HG03558 (cell line): ENCODE measurements around the gene WDR46.
A peak's percentile ranks its signal among the peaks of the same experiment; 100 is the strongest.
"Not testable (repeated sequence)": the region's sequence is repeated elsewhere in the genome, so short reads cannot be mapped to it uniquely, and the experiment has no call there.

ENCODE experiments used
- ATAC-seq: cut with Tn5 transposase; IDR thresholded peaks from one replicate; pipeline ENCODE4 v1.9.1; 2021; ENCODE audit warnings: moderate number of reproducible peaks; ENCODE audit not compliant: unreplicated experiment; ENCODE audit errors: extremely low read depth

WDR46 gene

DNA sequence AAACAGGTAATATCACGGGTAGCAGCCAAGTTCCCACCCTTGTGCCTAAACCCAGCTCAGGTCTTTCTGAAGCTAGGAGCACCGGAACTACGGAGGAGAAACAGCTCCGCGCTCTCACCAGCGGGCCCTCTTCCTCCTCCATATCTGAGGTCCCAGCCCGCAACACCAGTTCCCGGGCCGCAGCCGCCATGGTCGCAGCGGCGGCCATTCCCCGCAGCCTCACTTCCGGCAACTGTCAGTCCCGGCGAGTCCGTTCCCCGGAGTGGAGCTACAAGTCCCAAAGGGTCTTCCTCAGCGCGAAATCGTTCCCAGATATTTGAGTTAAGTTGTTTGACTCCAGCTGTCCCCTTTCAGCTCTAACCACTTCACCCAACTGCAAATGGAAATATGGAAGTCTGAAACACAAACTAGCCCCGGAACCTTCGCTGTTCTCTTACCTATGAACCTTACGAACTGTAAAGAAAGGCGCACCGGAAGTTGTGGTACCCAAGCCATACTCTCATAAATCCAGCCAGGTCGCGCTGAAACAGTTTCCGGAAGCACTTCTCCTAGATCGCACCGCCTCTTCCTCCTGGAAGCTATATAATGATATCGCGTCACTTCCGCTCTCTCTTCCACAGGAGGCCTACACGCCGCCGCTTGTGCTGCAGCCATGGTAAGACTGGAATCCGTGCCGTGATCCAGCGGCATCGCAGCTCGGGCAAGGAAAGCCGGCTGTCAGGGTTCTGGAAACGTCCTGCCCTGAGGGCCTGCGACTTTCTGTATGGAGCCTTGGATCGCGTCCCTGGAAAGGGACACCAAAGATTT is 17.4 kb downstream of the WDR46 start, which contains the start of the genes RPS18 and VPS52:
Gene RPS18 (plus strand): TSS at position 608 of the 807 bp plus-strand sequence. CDS start 45 bp downstream, at position 653.
Gene VPS52 (minus strand): TSS at position 409 of the 807 bp plus-strand sequence. CDS start 201 bp downstream, at position 208.
- ATAC-seq = peak; percentile 53

DNA sequence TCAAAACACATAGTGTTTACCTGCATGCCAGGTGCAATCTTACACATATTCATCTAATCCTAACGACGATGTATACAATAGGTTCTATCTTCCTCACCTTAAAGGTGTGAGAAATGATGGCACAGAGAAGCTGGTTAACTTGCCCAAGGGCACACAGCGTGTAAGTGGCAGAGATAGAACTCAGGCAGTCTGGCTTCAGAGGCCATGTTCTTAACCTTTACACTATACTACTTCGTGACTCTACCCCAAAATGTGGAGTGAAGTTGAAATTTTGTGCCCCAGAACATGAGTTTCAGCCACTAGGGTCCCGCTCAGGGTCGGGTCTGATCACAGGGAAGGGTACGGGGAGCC is 17.9 kb downstream of the WDR46 start:
- ATAC-seq = peak; percentile 18

DNA sequence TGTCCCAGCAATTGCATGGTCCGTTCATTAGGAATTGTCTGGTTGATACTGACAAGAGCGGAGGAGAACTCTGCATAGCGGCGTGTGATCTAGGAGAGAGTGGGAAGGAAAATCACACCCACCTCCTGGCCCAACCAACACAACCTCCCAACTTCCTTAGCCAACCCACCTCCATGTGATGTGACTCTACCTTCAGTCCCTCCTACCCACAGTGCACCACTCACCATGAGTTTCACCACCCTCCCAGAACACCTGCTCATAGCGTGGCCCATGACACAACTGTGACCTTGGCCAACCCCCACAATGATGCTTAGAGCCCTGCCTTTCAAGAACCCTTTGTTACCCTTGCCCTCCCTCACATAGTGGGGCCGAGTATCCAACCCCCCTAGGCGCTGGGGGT is 25.0 kb downstream of the WDR46 start:
- no peak for ATAC-seq

DNA sequence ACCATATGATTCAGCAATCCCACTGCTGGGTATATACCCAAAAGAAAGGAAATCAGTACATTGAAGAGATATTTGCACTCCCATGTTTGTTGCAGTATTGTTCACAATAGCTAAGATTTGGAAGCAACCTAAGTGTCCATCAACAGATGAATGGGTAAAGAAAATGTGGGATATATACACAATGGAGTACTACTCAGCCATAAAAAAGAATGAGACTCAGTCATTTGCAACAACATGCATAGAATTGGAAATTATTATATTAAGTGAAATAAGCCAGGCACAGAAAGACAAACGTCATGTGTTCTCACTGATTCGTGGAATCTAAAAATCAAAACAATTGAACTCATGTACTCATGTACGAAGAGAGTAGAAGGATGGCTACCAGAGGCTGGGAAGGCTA is 26.5 kb downstream of the WDR46 start:
- not testable (repeated sequence) for ATAC-seq

DNA sequence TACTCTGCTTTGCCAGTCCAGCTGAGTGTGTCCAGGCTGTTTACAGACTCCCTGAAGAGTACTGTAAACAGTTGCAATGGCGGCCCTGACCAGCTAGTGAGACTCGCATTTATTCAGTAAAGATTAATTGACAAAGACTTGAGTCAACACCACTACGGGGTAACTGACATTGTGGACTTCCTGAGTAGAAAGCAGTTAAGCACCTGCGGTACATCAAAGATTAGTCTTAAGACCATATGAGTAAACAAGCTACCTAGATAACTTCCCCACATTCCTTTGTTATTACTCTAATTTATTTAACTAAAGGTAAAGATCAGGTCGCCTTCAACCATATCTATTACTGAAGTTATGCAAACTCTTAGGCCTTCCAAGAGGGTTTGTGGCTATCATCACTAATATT is 30.0 kb downstream of the WDR46 start:
- ATAC-seq = no peak

DNA sequence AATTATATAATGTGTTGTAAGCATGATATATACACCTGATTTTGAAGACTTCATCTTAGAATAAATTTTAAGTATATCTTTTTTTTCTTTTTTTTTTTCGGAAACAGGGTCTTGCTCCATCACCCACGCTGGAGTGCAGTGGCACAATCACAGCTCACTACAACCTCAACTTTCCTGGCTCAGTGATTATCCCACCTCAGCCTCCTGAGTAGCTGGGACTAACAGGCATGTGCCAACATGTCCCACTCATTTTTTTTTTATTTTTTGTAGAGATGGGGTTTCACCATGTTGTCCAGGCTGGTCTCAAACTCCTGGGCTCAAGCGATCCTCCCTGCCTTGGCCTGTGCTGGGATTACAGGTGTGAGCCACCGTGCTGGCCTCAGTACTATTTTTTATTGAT is 34.4 kb downstream of the WDR46 start:
- ATAC-seq = no peak

DNA sequence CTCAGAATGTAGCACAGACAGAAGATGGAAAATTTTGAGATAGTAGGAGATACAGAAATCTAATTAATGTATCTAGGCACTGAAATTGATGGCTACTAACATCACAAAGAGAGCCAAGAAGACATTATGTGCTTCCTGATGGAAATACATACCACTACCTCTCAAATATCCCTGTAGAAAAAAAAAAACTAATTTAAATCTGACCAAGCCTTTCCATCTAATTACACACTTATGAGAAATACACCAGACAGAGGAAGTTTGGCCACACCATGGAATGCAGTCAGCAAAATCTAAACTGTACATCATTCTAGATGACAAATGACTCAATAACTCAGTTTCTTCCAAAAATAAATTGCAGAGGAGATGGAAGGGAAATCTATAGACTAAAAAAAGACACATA is 36.3 kb downstream of the WDR46 start:
- no peak for ATAC-seq

DNA sequence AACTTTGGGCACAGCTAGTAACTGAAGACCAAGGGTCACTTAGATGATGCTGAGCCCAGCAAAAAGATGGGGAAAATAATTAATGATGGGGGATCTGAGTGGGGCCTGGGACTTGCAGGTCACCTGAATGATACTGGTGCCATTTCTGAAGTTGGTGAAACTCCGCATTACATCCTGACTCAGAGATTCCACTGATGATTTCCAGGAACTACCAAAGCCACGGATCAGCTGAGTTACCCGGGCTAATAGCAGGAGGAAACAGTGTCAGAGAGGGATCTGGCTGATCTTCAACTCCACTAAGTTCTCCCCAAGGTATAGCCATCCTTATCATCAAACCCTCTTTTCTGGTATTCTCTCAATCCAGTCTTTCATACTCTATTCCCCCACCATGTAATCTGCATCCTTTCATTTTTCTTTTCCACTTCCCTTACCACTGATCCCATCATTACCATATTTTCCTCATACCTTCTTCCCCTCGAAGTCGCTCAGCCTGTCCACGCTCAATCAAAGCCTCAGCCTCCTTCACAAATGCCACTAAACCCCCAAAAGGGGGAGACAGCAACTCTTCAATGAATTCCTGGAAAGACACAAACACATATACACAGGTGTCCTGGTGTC is 37.5 kb downstream of the WDR46 start:
- ATAC-seq = no peak

DNA sequence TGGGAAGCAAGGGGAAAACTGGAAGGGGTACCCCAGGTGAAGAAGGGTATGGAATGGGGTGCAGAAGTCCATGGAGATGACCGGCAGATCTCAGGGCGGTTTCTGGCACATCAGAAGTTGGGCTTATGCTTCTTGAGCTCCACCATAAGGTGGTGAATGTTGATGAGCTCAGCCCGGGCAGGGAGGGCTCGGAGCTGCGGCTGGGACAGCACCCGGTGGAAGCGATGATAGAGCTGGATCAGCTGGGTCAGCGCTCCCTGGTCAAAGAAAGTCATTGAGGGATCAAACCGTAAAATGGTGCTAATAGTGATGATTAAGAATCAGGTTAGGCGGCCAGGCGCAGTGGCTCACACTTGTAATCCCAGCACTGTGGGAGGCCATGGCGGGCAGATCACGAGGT is 38.3 kb downstream of the WDR46 start:
- ATAC-seq = no peak

DNA sequence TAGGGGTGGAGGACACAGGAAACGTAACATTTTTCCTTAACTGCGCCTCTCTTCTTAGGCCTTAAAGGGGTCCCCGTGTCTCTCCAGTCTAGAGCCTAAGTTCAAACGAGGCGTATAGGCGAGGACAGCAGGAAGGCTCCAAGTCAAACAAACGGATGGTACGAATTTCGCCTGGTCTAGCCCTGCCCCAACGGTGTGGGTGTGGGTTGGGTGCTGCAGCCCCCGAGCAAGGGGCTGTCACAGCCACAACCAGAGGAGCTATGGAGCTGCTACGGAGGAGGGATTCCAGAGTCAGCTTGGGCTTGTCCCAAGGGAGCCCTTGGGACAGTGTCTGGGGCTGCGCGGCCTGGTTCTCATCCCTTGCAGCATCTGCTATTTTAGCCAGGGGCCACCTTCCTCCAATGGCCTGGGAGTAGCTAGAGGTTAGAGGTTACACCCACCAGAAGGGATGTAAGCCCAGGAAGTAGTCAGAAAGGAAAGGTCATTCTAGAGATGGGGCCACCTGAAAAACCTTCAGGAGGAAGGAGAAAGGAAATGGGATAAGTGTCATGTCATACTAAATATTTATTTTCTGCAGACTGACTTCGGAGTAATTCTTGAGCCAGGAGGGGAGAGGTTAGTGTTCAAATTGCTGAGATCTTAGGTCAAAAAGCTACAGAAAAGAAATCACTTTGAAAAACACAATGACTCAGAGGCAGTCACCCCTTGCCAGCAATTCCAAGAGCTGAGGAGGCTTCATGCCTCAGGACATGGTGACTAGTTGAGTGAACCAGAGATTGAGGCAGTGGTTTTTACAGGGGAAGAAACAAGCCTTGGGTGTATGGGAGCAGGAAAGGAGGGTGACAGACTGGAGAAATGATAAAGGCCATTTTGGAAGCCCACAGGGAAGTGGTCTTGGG is 39.1 kb downstream of the WDR46 start:
- ATAC-seq = no peak

DNA sequence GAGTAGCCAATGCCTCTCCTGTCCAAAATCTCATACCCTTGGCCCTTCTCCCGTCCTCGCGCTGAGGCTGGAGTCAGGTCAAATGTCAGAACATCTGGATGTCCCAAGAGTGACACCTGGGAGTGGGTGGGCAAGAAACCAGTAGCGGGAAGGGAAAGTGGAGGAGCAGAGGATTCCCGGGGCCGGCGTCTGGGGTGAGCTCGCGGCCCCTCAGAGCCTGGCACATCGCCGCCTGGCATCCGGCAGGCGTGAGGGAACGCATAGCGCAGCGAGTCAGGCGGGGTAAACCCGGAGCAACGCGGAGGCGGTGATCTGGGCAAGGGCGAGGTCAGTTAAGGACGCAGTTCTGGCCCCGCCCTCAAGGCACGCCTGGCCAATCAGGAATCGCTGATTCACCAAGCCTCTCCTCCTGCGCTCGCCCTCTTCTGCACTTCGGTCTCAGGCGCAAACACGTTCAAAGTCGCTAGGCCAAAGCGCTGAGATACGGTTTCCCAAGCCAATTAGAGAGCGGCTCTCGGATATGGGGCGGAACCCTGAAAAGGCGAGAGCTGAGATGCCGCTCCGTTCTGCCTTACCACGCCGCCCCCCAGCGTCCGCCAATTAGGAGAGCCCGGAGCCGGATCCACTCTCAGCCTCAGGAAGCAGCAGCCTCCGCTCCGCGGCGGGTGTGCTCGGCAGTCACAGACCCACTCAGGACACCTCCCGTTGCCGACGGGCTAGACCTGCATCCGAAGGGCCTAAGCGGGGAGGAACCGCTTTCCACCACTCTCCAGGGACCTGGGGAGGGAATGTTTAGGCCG is 39.9 kb downstream of the WDR46 start:
- peak; percentile 61 for ATAC-seq

DNA sequence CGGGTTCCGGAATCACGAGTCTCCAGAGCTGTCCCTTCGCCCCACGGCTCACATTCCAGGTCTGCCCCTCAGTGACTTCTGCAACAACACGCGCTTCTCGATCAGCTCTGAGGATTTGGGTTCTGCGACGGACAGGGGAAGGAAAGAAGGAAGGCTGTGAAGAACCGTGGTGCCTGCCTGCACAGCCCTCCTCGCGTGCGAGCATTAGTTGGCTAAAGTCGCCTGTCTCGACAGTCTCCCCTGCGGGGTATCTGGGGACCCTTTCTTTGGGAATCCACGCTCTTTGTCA is 40.5 kb downstream of the WDR46 start:
- ATAC-seq = no peak

DNA sequence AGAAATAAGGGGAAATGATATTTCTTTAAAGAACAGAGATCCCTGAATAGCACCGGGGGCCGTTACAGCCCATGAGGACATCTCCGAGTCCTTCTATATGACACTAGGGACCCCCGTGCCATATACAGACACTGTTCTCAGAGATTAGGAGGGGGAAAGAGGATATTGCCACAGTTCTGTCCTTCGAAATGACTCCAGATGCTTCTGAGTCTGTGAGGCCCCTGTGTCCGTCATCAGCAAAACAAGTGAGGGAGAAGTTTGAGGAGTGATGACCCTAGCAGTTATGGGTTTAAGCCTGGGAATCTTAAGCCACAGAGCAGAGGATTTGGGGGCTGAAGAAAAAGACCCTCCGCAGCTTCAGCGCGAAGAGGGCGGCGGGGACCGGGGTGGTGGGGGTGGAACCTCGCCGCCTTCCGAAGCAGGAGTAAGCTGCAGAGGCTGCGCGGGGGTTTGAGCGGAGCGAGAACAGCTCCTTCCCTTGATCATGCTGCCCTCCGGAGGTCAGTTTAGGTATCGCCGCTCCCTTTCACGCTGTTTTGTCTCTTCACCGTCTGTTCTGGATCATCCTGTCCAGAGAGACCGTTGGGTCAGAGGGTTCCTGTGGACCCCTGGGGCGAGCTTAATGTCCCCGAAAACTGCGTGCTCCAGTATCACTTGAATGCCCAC is 40.9 kb downstream of the WDR46 start:
- ATAC-seq = no peak

DNA sequence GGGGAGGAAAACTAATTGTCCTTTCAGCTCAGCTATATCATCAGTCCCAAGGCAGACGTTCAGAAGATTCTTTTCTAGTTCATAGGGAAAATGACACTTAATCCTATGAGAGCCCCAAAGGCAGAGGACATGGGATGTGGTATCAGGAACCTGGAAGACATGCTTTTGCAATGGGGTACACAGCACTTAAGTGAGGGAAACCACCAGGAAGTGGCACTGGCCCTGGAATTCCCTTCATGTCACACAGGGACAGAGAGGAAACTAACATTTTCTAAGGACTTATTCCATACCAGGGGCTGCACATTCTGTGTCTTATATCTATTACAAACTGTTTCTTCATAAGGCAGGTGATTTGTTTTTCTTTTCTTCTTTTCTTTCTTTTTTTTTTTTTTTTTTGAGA is 45.6 kb downstream of the WDR46 start:
- no peak for ATAC-seq

DNA sequence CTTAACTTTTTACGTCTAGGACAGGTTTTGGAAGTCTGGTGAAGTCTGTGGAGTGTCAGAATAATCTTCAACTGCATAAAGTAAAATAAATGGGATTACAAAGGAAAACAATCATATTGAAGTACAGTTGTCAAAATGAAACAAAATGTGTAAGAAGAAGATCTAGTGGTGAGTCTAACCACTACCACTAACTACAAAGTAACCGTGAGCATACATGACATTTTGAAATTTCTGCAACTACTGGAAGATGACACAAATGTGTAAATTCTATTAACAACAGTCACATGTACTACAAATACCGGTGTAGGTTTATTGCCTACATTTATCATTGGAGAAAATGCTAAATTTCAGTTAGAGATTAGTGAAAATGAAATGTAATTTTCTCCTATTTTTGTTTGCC is 47.1 kb downstream of the WDR46 start:
- ATAC-seq = no peak

DNA sequence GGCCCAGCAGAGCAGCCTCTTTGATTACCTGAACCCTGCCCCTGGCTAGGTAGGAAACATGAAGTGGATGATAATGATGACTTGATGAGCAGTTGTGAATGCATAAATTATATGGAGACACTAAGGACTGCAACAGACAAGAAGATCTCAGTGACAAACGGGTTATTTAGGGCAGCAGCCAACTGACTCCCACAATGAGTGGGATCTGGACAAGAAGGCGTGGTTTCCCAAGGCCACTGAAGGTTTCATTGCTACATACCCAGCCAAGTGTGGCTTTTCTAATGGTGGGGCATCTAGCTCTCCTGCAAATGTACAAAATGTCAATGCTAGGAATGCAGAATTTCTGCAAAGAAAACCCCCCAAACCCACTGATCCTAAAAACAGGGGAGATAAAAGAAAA is 51.3 kb downstream of the WDR46 start:
- ATAC-seq = no peak

DNA sequence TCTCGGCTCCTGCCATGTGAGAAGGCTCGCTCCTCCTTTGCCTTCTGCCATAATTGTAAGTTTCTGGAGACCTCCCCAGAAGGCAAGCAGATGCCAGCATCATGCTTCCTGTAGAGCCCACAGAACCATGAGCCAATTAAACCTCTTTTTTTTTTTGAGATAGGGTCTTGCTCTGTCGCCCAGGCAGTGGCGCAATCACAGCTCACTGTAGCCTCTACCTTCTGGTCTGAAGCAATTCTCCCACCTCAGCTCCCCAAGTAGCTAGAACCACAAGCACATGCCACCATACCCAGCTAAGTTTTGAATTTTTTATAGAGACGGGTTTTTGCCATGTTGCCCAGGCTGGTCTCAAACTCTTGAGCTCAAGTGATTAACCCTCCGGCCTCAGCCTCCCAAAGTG is 52.2 kb downstream of the WDR46 start:
- ATAC-seq = no peak

DNA sequence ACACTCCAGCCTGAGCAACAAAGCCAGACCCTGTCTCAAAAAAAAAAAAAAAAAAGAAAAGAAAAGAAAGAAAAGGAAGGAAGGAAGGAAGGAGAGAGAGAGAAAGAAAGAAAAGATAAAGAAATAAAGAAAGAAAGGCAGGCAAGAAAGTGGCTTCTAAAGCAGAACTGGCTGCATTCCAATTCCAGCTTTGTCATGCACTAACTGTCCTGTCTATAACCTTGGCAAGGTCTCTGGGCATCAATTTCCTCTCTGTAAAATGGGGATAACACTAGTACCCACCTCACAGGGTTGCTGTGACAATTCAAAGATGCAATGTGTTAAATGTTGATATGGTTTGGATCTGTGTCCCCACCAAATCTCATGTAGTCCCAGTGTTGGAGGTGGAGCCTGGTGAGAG is 52.7 kb downstream of the WDR46 start:
- ATAC-seq = no peak

DNA sequence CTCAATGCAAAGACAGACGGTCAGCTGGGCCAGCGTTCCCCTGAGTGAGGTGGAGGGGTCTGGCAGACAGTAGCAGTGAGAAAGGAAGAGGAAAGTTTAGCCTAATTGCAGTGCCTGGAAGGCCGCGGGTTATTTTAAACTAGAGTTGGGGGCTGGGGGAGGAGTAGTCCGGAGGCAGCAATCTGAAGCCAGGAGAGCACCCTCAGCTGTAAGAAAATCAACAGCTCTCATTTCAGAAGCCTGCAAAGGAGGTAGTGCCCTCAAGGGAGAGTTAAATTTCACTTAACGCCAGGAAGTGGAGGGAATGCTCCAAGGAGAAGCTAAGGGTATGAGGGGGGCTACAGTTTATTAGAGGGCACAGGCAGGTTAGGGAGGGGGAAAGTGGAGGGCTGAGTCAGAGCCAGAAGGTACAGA is 53.8 kb downstream of the WDR46 start:
- no peak for ATAC-seq
